Endothelial cell of umbilical vein (primary cell): ENCODE results near the gene FOS. TPM values are rescaled to one million over a fixed set of nuclear protein-coding genes. Genes with fewer than 3 reads are reported as not detected.

Experiments
- BruUV-seq: library from RNA; stranded (reverse); fragments of 400-500 nt; replicated peaks from 2 replicates; lab custom pipeline; 2021; lab: Mats Ljungman, UMichigan
- CTCF ChIA-PET: fragments of 300-600, 350-600 bp; sonication (Branson Sonifier 250); formaldehyde crosslinking; loops from one replicate; lab custom pipeline; 2021; ENCODE audit warnings: antibody characterized with exemption, inconsistent platforms; lab: Charles Lee
- POLR2A ChIA-PET: fragments of 300-600, 350-600 bp; sonication (Branson Sonifier 250); formaldehyde crosslinking; loops from one replicate; lab custom pipeline; 2021; ENCODE audit warnings: antibody characterized with exemption, inconsistent platforms; lab: Charles Lee
- DNase-seq: peaks from one replicate; pipeline ENCODE4 v3.0.0-alpha.2; 2011; ENCODE audit warnings: low read depth, low spot score
- FAIRE-seq: peaks from 2 replicates; lab custom pipeline; 2011; peaks lifted over from hg19 to GRCh38; lab: Jason Lieb, UNC
- H2AFZ ChIP-seq: 2 replicates; pipeline ENCODE4 v1.6.0; 2012; ENCODE audit warnings: low read depth, low read length, control low read depth, inconsistent platforms
- H3K27ac ChIP-seq: 2 replicates; pipeline ENCODE4 v1.5.1; 2011; ENCODE audit warnings: low read depth, mild to moderate bottlenecking, control low read depth, low read length, moderate library complexity; ENCODE audit not compliant: insufficient read depth
- H3K27me3 ChIP-seq, 2 experiments: 2 replicates each; pipeline versions ENCODE4 v1.6.0 to v1.6.1; 2011; ENCODE audit warnings: low read length in 2 of 2, mixed read lengths in 1 of 2; ENCODE audit not compliant: control insufficient read depth in 2 of 2, insufficient read depth in 2 of 2
- H3K36me3 ChIP-seq, 2 experiments: 2 replicates in 1 of 2; 3 replicates in 1 of 2; pipeline ENCODE4 v1.5.1; 2011; ENCODE audit warnings: low read length in 2 of 2, mild to moderate bottlenecking in 1 of 2, moderate library complexity in 1 of 2; ENCODE audit not compliant: control insufficient read depth in 2 of 2, insufficient read depth in 2 of 2; ENCODE audit errors: extremely low read depth in 1 of 2
- H3K4me1 ChIP-seq: 3 replicates; pipeline ENCODE4 v1.5.1; 2011; ENCODE audit warnings: mild to moderate bottlenecking, low read length; ENCODE audit not compliant: control insufficient read depth, insufficient read depth; ENCODE audit errors: extremely low read depth
- H3K4me2 ChIP-seq: 2 replicates; pipeline ENCODE4 v1.6.1; 2011; ENCODE audit warnings: low read length, control low read depth, mixed read lengths; ENCODE audit not compliant: insufficient read depth
- H3K4me3 ChIP-seq, 3 experiments: fragments of 200-600 bp in 1 of 3; sonication (generic), shearing (Covaris generic) in 1 of 3; replicated peaks in 1 of 3; 2 replicates each; pipeline ENCODE4 v1.5.1; 2011 to 2016; ENCODE audit warnings: control low read depth in 3 of 3, low read length in 3 of 3, mild to moderate bottlenecking in 2 of 3, inconsistent platforms in 1 of 3, low read depth in 1 of 3, moderate library complexity in 1 of 3; ENCODE audit not compliant: insufficient read depth in 1 of 3
- H3K79me2 ChIP-seq: 2 replicates; pipeline ENCODE4 v1.6.0; 2012; ENCODE audit warnings: low read length, inconsistent platforms; ENCODE audit not compliant: control insufficient read depth, insufficient read depth
- H3K9ac ChIP-seq: replicated peaks from 2 replicates; pipeline ENCODE3; 2011; ENCODE audit warnings: low read length, control low read depth; ENCODE audit not compliant: insufficient read depth; ENCODE audit errors: extremely low read depth
- H3K9me1 ChIP-seq: replicated peaks from 3 replicates; pipeline ENCODE4 v1.6.0; 2011; ENCODE audit warnings: mild to moderate bottlenecking, low read length; ENCODE audit not compliant: control insufficient read depth, insufficient read depth; ENCODE audit errors: extremely low read depth
- H3K9me3 ChIP-seq: replicated peaks from 2 replicates; pipeline ENCODE4 v1.5.1; 2012; ENCODE audit warnings: low read length, inconsistent platforms; ENCODE audit not compliant: control insufficient read depth, insufficient read depth
- H4K20me1 ChIP-seq: replicated peaks from 2 replicates; pipeline ENCODE3; 2011; ENCODE audit warnings: mild to moderate bottlenecking, low read length; ENCODE audit not compliant: control insufficient read depth, insufficient read depth; ENCODE audit errors: extremely low read depth
- CTCF ChIP-seq, 2 donors: IDR thresholded peaks; 1 replicate in 1 of 2; 2 replicates in 1 of 2; pipeline ENCODE4 v1.5.1; 2011; ENCODE audit warnings: low read length in 2 of 2, mild to moderate bottlenecking in 2 of 2, moderate library complexity in 2 of 2, control low read depth in 1 of 2, inconsistent platforms in 1 of 2, low read depth in 1 of 2; ENCODE audit not compliant: insufficient read depth in 1 of 2; ENCODE audit errors: extremely low read depth in 1 of 2
- EZH2 ChIP-seq: IDR thresholded peaks from 2 replicates; pipeline ENCODE4 v1.6.1; 2012; ENCODE audit warnings: borderline replicate concordance, low read depth, mild to moderate bottlenecking, moderate library complexity, low read length, inconsistent platforms; ENCODE audit not compliant: severe bottlenecking
- FOS ChIP-seq: IDR thresholded peaks from 2 replicates; pipeline ENCODE4 v1.6.1; 2011; ENCODE audit warnings: mild to moderate bottlenecking, low read length, moderate library complexity, borderline replicate concordance; ENCODE audit not compliant: insufficient read depth
- GATA2 ChIP-seq: IDR thresholded peaks from 2 replicates; pipeline ENCODE4 v1.7.0; 2011; ENCODE audit warnings: low read depth, mild to moderate bottlenecking, moderate library complexity, mixed read lengths, low read length; ENCODE audit not compliant: insufficient read length, insufficient read depth
- JUN ChIP-seq: IDR thresholded peaks from 2 replicates; pipeline ENCODE4 v1.6.1; 2011; ENCODE audit warnings: borderline replicate concordance, low read depth; ENCODE audit not compliant: insufficient read length, insufficient read depth
- MAX ChIP-seq: IDR thresholded peaks from 2 replicates; pipeline ENCODE4 v1.6.1; 2011; ENCODE audit not compliant: insufficient read depth, insufficient read length
- MYC ChIP-seq: IDR thresholded peaks from one replicate; pipeline ENCODE4 v1.6.1; 2011; ENCODE audit warnings: mild to moderate bottlenecking, low read depth, low read length
- POLR2A ChIP-seq: IDR thresholded peaks from 2 replicates; pipeline ENCODE4 v1.6.1; 2012; ENCODE audit warnings: low read depth, mild to moderate bottlenecking, control low read depth, low read length
- POLR2AphosphoS5 ChIP-seq: IDR thresholded peaks from 2 replicates; pipeline ENCODE4 v1.6.1; 2012; ENCODE audit warnings: low read depth, mild to moderate bottlenecking, control low read depth, low read length, moderate library complexity; ENCODE audit not compliant: insufficient read depth
- dilution Hi-C: fragments of 300-500 bp; cut with MboI; formaldehyde crosslinking; loops from one replicate; pipeline ENCODE4 v1.15.0; 2019; ENCODE audit warnings: low sequenced_read_pairs; ENCODE audit not compliant: extremely low pct_ligation_motif_present
- intact Hi-C: fragments of 100-400 bp; cut with micrococcal nuclease; formaldehyde crosslinking; loops from one replicate; pipeline ENCODE4 v1.10.0; 2022
- polyA plus RNA-seq, 4 experiments: library from polyadenylated mRNA; depleted of rRNA in 3 of 4; stranded (reverse) in 3 of 4; unstranded in 1 of 4; fragments of >200 nt; gene quantifications; 2 replicates each; pipeline versions ENCODE4 v1.2.1 to v1.2.3, GENCODE V29; 2011 to 2012; ENCODE audit warnings: missing spikeins in 1 of 4
- total RNA-seq: library from RNA; stranded (reverse); gene quantifications from 2 replicates; pipeline ENCODE4 v1.2.3, GENCODE V29; 2021

Gene FOS
- total and polyA plus RNA-seq, 2 donors (not counting 3 experiments of a cell fraction or from before 2014, with no cell fraction given) = 9.2 to 41.6 TPM

GRCh38 chr14:75286313-75286712, 7.7 kb downstream of the FOS start:
- H3K9ac ChIP-seq = no peak overlapping the region
- H2AFZ ChIP-seq = no peak overlapping the region
- ChIA-PET CTCF (interaction anchor here (0.9 to 1.5 kb wide), 2 partner anchors 10 to 154 kb away, joined by 3 to 7 read pairs; no protein-coding TSS in a partner anchor), POLR2A (no interaction called here)
- H3K27me3 ChIP-seq = peaks cover 7 to 17% of the 10 kb centered on the region in 2 experiments
- no peaks in the 10 kb centered on the region for H3K79me2 ChIP-seq
- H3K36me3 ChIP-seq = peaks cover 0 to 2% of the 10 kb centered on the region in 2 experiments
- no peaks in the 10 kb centered on the region for H3K9me1 ChIP-seq
- no TSS peak for BruUV-seq
- dilution Hi-C loops = loop anchor here (25.0 kb wide), 1 partner anchor 149 kb away; the partner anchor contains the start of gene NEK9
- intact Hi-C loops = no loop called here
- no peak overlapping the region for H3K4me3 ChIP-seq
- no peak for TF ChIP-seq JUN
- TF ChIP-seq EZH2 = no peak
- TF ChIP-seq CTCF (IDR thresholded peaks at IDR 0.05; ENCODE audit: extremely low read depth in 1 of 2, insufficient read depth in 1 of 2, low read depth in 1 of 2, low read length in 2 of 2) = no peak
- TF ChIP-seq FOS = no peak
- TF ChIP-seq MYC = no peak
- no peak for TF ChIP-seq POLR2AphosphoS5
- no peak for TF ChIP-seq POLR2A
- TF ChIP-seq GATA2 = no peak
- no peak for TF ChIP-seq MAX
- H3K4me1 ChIP-seq = no peaks in the 10 kb centered on the region
- no peak overlapping the region for H3K27ac ChIP-seq
- FAIRE-seq (no peak), DNase-seq (no peak)
- no peak overlapping the region for H3K4me2 ChIP-seq
- no peaks in the 10 kb centered on the region for H3K9me3 ChIP-seq
- no peaks in the 10 kb centered on the region for H4K20me1 ChIP-seq
